GM19463 (cell line): ENCODE results near the gene CD44.

Experiments used
- ATAC-seq: cut with Tn5 transposase; IDR thresholded peaks from one replicate; pipeline ENCODE4 v1.9.1; 2021; ENCODE audit warnings: mild to moderate bottlenecking, moderate library complexity; ENCODE audit not compliant: unreplicated experiment

CD44 gene

DNA sequence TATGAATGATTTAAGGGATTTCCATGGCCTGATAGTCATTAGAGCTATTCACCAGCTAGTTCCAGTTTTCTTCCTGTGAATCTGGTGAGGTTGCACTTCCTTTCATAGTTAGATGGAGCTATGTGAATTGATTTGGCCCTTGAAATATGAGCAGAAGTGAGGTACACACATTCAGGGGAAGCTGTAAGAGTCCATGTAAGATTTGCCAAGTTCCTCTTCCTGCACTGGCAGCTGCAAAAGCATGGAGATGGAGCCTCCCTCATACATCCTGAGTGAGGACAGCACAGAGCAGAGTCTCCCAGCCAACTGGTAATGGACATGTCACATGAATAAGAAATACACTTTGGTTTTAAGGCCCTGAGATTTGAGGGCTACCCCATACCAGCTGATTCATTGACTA lies 111.7 kb downstream of the CD44 start:
- ATAC-seq: no peak

DNA sequence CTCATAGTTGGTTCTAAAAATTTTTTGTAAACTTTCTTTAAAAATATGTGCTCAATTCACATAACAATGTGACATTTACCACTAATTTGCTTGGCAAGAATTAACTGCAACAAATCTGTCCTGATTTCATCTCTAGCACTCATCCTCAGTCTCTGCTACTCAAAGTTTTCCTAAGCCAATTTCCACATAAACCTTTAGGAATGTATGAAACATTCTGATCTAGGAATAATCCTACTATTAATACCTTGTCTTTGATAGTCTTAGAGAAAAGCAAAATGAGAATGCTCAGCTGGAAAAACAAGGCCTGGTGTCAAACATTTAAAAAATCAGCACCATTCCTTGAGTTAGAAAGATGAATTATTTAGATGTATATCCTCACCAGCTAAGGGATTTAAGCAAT lies 114.3 kb downstream of the CD44 start:
- no peak for ATAC-seq

DNA sequence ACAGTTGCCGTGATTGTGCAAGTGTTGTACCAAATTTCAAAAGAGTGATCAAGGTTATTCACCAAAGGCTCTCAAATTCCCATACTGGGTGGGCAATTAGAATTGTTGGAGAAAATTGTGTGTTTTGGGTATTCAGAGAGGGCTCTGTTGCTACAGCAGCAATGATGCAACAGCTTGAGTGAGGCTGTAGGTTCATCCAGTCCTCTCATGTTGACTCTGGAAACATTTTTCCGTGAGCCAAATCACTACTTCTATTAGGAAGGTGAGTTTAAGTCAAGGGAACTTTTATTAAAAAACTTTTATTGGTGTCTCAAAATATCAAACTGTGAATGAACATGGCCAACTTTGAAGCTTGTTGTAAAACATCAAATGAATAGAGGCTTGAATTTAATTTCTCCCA lies 116.5 kb downstream of the CD44 start:
- ATAC-seq: no peak

DNA sequence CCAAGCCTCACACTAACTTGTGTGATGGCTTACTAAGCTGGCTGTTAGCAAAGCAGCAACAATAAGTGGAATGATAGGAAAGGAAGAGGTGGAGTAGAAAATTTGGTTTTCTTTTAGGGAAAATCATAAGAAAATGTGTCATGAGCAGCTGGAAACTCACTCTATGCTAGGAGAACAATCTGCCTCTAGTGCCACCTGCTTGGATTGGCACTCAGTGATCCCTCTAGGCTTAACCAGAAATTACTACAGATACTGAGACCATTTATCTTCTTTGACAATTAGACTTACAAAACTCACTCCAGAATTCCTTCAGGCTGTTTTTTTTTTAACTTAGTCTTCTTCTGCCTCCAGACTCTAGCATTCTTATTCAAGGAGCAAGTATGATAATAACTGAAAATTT lies 117.3 kb downstream of the CD44 start:
- no peak for ATAC-seq

DNA sequence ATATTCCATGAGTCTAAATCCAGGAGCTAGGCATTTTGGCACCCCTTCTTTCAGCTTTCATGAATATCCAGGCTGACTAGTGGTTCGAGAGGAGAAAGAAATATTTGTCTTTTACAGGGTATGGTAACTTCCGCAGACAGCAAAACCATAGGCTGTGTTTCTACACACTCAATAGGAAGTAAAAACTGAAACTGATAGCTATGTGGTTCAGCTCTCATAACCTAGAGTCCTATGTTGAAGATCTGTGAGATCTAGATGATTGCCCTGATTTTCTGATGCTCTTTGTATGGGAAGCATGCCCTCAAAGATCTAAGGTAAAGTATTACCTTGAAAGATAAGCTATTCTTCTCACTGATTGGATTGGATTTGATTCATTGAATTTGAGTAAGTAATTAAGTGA lies 118.3 kb downstream of the CD44 start:
- peak; percentile 100 for ATAC-seq

DNA sequence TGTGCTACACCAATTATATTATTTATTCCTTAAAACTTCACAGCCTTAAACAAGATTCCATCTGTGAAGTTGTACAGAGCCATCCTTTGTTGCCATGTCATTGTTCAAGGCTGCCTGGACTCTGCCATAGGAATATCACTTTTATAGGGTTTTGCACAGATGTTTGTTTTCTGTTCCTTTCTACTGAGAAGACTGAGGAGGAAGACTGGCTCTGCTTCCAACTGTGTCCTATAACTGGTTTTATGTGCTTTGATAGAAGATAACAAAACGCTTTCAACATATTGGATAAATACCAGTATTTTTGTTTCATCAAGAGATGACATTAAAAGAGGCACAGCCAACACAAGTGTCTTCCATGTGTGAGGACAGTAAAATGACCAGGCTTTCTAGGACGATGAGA lies 120.6 kb downstream of the CD44 start:
- ATAC-seq: no peak

DNA sequence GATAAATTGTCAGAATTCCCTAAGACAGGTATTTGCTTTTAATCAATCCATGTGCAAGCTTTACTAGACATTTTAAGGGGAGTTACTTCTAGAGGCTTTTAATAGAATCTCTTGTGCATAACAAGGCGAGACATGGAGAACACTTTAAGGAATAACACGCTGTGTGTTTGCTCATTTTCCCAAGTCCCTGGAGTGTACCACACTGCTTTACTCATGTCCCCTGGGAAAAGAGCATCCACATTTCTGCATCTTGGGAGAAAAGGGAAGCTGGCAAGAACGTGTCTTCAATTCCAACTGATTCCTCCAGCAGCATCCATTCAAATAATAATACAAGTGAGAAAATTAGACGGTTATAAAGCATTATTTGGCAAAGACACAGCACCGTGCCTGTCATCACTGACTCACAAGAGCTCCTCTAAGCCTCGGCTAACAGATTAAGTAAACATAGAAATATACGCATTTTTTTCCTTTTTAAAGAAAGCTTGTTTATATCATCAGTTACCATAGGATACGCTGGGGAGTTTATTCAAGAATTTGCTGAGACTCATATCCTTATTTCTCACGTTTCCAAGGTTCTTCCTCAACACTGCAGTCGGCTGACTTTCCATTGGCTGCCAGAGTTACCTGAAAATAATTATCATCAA lies 121.5 kb downstream of the CD44 start:
- ATAC-seq: no peak

DNA sequence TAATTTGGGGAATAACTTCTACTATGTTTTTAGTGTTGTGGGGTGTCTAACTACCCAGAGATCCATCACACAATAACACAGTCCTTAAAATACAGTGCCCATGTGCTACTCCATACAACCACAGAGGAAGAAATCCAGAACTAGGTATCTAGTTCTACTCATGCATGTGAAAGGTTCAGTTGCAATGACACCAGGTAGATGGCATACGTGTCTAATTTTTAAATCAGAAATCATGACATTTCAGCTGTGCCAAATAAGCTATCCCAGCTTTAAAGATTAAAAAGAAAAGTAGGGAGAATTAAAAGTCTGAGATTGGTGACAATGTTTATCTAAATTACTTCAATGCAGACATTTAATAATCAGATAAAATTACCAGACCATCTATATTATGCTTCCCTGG lies 122.2 kb downstream of the CD44 start:
- ATAC-seq: no peak

DNA sequence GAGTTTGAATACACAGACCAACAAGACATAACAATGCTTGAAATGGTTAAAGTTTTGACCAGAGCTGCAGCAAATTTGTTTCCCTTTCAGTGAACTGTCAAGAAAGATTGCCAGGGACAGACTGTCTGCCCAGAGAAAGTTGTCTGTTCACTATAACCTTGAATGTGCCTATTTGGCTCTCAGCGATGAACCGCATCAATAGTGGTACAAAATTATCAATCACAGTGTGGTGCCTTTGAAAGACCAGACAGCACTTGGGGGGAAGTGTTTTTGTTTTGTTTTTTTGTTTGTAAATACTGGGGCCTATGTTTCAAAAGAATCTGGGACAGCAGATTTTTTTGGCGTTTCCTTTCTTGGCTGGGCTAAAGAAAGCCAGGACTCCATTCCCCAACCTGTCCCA lies 123.1 kb downstream of the CD44 start:
- no peak for ATAC-seq

DNA sequence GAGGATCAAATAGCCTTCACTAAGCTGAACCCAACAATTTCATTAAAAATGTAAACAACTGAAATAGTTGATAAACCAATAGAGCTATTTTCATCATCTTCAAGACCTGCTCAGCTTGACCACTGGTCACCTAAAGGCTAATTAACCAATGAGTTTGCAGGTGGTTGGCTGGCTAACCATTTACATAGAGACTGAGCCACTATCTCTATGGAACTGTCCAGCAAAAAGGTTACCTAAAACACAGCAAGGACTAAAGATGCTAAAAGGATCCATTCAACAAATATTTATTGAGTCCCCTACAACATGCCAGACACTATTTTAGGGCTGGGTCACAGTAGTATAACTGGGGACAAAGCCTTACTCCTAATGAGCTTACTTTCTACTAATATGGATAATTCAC lies 123.8 kb downstream of the CD44 start:
- ATAC-seq: no peak

DNA sequence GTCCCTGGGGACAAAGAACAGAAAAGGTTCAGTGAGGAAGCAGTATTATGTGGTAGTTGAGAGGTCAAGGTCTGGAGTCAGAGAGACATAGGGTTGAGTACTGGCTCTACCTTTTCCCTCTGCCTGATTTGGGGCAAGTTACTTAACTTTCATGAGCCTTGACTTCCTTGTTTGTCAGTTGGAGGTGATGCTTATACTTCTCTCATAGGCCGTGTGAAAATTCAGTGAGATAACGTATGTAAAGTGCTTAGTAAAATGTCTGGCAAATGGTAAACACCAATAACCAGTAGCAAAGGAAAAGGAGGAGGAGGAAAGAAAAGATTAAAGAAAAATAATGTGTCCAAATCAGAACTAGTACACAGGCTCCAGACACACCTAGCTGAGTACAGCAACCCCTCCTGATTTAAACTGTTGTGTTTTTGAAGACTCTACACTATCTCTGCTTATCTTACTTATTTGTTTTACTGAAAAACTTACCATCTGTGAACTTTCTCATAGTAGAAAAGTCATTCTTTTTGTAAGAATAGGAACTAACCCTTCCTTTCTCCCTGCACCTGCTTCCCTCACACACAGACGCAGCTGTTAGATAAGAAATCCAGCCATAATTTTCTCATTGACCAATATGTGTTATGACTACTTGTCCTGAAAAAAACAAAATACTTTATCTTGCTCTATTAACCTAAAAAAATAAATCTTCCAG lies 126.9 kb downstream of the CD44 start:
- ATAC-seq: no peak

DNA sequence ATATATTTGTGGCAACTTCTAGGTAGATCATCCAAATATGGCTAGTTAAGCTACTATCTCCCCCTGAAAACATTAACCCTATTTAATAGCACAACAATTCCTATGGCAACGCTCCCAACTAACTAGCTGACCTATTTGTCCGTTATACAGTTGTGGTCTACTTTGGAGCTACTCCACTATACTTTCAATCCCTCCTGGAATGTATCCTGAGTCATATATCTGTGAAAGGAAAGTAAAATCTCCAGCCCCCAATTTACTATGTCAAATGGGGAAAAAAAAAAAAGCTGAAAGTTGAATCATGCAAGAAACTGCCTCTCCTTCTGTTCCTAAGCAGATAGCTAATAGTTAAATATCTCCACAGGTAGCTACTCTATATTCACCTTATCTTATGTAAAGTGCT lies 128.5 kb downstream of the CD44 start:
- ATAC-seq: no peak

DNA sequence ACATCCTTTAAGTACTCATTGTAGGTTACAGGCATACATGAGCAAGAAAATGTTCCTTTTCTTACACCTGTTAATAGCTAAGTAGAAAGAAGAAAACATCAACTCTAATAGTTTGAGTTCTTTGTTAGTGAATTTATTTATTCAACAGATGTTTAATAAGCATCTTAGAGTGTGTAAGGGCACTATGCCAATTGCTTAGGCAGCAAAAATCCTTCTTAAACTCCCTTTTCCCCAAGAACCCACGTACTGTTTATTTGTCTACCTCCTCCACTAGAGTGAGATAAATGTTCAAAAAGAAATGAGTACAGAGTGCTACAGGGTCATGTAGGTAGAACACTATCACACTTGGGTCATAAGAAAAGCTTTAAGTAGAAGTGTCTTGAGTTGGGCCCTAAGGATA lies 131.4 kb downstream of the CD44 start:
- no peak for ATAC-seq

DNA sequence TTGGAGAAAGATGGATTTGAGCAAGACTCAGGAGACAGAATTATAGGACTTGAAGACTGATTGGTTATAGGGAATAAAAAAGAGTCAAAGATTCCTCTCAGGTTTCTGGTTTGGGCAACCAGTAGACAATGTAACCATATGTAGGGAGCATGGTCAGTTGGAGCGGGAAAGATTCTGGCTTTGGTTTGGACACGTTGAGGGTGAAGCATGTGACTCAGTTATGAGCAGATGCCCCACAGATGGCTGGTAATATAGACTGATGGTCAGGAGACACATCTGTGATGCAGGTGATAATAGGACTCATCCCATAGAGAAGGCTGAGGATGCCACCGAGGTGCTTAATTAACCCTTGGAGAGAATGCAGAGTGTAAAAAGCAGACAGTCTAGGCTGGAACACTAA lies 132.1 kb downstream of the CD44 start:
- no peak for ATAC-seq

DNA sequence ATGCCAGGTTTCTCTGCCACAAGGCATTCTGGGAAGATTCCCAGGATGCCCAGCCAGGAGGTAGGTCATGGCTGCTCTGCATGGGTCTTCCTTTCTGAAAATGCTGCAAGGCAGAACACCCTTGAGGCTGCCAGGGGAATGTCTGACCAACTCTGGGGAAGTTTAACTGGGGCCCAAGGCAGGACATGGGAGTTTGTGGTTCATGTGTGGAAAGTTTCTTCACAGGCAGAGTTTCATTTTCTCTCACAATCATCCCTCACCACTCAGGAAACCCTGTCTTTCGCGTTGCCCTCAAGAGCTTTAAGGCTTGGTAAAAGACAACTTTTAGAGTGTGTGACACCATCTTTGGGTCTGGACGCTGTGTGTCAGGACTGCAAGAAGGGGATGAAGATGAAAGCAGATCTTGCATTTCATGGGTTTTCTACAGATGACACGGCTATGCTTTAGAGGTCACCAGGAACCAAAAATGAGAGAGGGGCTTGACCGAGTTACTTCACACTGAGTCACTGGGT lies 133.5 kb downstream of the CD44 start:
- ATAC-seq: peak; percentile 88

DNA sequence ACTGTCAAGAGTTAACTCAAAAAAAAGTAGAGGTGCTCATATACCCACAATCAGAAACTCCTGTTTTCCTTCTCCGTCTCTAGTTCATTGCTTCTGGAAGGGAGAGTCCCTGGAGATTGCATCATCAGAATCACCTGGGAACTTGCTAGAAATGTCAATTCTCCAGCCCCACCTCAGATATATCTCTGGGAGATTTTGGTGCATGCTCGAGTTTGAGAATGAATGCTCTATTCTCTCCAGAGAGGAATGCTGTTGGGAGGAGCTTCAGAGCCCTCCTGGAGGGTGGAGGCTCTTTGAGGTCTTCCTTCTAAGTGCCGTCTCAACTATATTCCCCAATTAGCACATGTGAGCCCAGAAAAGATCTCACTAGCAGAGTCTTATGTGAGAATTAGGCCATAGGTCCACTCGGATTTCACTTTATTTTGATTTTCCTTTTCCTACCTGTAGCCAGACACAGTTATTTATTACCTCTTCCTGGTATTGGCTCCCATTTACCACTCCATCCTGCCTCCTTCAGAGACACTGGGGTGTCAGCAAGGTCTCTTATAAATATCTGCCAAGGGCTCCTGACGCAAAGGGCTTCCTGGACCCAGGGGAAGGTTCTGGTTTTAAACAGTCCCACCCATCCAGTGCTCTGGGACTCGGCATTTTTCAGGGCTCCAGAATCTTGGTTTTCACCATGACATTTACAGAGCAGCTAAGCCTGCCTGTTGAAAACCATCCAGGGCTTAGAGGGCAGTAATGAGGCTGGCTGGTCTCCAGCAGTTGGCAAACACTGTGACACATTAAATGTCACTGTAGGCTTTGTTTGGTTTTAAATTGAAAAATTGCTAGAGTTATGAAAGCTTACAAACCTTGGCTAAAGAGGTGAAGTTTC lies 136.2 kb downstream of the CD44 start:
- ATAC-seq: no peak

DNA sequence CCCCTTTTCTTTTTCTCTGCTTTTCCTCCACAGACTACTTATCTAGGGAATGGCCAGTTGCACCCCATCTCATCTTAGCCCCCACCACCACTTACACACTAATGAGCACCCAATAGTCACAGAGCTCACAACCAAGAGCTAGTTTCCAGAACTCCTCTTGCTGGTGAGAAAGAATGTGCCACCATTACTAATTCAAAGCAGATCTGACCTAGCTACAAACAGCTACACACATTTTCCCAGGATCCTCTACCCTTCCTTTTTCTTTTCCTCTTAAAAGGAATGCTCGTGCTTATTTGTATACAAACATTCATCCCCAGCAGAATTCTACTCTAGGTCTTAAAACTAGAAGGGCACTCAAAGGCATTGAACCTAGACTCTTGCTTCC lies 136.8 kb downstream of the CD44 start:
- no peak for ATAC-seq

DNA sequence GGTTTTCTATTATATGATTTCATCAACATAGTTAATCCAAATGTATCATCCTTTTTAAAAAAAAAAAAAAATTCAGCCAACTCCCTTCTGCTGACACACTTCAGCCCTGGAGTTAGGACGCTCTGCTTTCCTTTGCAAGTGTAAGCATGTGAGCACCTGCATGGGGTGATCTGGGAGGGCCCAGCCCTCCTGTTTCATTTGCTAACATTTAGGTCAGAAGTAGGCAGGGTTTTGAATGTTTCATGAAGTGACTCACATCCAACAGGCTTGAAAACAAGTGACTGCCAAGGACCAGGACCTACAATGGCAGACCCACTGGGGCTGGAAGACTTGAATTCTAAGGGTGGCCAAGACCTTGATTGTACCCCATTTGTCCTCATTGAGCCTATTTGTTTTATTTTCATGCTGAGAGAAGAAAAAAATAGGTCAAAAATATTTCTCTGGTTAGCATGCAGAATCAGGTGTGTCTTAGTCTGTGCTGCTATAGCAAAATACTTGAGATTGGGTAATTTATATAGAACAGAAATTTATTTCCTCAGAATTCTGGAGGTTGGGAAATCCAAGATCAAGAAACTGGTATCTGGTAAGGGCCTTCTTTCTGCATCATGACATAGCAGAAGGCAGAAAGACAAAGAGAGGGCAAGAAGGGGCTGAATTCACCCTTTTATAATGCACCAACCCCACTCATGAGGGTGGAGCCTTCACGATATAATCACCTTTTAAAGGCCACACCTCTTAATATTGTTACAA lies 137.6 kb downstream of the CD44 start:
- no peak for ATAC-seq

DNA sequence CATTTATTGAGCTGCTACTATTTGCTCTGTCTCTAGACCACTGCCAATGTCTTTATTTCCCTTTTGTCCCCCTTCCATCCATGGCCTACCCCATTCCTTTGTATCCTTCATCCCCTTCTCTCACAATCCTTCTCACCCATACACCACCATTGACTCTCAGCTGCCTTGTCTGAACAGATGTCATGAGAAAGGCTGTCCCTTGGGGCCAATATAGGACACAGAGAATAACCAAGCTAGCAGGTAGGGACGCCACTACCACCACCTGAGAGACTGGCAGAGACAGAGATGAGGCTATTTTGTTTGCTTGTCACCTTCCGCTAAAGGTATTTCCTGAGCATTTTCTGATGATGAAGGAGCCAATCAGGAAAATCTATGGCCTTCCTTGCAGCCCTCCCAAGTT lies 138.9 kb downstream of the CD44 start:
- ATAC-seq: no peak

DNA sequence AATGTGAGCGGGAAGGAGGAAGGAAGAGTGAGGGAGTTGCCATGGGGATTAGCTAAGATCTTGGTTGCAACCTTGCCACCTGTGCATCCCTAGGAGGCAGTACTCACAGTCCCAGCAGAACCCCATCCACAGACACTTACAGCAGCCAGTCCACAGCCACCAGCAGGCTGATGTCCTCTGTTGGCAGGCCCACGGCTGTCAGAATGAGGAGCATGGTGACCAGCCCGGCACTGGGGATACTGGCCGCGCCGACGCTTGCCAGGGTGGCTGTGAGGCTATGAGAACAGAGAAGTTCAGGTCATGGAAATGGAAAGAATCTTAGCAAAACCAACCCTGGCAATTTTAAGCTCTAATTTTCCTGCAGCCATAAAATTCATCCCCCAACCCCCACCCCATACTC lies 141.8 kb downstream of the CD44 start:
- ATAC-seq: no peak

DNA sequence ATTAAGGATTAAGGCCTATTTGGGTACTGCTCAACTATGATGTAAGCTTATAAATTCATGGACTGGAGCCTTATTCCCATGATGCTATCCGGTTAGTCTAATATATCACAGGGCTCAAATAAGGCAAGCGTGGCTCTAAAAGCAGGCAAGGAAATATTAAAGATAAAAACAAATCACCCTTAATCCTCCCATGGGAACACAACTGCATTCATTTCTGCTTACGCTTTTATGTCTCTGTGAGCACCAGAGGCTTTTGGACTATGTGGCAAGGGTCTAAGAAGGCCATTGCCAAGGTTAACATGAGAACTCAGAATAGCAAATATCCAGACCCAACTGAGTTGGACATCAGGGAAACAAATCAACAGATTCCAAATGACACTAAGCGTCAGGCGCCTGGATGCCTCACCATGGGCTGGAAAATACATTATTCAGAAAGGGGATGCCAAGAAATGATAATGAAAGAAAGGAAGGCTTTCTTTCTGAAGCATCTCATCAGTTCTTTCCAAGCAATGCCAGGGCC lies 142.3 kb downstream of the CD44 start:
- ATAC-seq: no peak
